Measurements from ENCODE around the gene TBX15.

Gene TBX15

GRCh38 chr1:118984722-118985639, 3.2 kb downstream of the TBX15 start:
- DNase-seq: no peak

- no peak for DNase-seq
Measured at GRCh38 chr1:118984086-118984721, 3.9 kb downstream of the TBX15 start.

GRCh38 chr1:118983558-118984041, 4.5 kb downstream of the TBX15 start:
- DNase-seq: no peak

GRCh38 chr1:118982821-118983557, 5.2 kb downstream of the TBX15 start:
- no peak for DNase-seq

GRCh38 chr1:118982266-118982665, 5.9 kb downstream of the TBX15 start:
- DNase-seq: no peak

GRCh38 chr1:118981436-118981835, 6.7 kb downstream of the TBX15 start:
- DNase-seq: no peak

GRCh38 chr1:118979754-118980575, 8.2 kb downstream of the TBX15 start:
- no peak for DNase-seq

- DNase-seq: no peak
Measured at GRCh38 chr1:118978914-118979701, 9.0 kb downstream of the TBX15 start.

- DNase-seq: no peak
Measured at GRCh38 chr1:118977600-118977999, 10.5 kb downstream of the TBX15 start.

GRCh38 chr1:118974661-118975060, 13.5 kb downstream of the TBX15 start:
- DNase-seq: no peak

- no peak for DNase-seq
Measured at GRCh38 chr1:118973531-118974137, 14.5 kb downstream of the TBX15 start.

GRCh38 chr1:118973032-118973431, 15.1 kb downstream of the TBX15 start:
- DNase-seq: no peak

- no peak for DNase-seq
Measured at GRCh38 chr1:118970451-118970850, 17.7 kb downstream of the TBX15 start.

GRCh38 chr1:118963456-118964430, 24.4 kb downstream of the TBX15 start:
- no peak for DNase-seq

GRCh38 chr1:118963138-118963455, 25.0 kb downstream of the TBX15 start:
- no peak for DNase-seq

- DNase-seq: no peak
Measured at GRCh38 chr1:118961156-118961555, 27.0 kb downstream of the TBX15 start.

GRCh38 chr1:118960567-118961136, 27.5 kb downstream of the TBX15 start:
- no peak for DNase-seq

GRCh38 chr1:118960026-118960561, 28.0 kb downstream of the TBX15 start:
- no peak for DNase-seq

- no peak for DNase-seq
Measured at GRCh38 chr1:118958937-118959631, 29.1 kb downstream of the TBX15 start.

All from CD4-positive, alpha-beta T cell treated with Interleukin-21 for 1 hour (primary cell).